ENCODE results near the gene PARVA. TPM values are rescaled to one million over a fixed set of nuclear protein-coding genes. Genes with fewer than 3 reads are reported as not detected.

The PARVA gene
- total and polyA plus RNA-seq, 8 donors, result 70.2 to 108 (median 94.2) TPM

DNA sequence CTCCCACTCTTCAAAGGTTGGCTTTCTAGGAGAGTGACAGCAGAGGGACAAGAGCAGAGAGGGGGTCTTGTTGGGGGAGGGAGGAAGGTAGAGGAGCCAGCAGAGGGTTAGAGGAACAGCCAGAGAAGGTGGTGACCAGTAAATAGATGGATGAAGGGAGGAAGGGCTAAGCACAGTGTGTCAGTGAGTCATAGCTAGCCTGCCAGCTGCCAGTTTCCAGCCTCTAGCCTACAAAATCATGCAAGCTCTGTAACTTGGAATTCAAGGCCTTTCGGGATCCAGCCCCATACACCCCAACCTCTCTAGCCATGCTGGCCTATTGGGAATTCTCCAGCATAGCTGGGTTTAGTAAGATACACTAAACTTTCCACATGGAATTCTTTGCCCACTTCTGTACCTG is 149.4 kb downstream of the PARVA start:
- H3K4me3 ChIP-seq, result no peak overlapping the region
- TF ChIP-seq, protein P1, sequence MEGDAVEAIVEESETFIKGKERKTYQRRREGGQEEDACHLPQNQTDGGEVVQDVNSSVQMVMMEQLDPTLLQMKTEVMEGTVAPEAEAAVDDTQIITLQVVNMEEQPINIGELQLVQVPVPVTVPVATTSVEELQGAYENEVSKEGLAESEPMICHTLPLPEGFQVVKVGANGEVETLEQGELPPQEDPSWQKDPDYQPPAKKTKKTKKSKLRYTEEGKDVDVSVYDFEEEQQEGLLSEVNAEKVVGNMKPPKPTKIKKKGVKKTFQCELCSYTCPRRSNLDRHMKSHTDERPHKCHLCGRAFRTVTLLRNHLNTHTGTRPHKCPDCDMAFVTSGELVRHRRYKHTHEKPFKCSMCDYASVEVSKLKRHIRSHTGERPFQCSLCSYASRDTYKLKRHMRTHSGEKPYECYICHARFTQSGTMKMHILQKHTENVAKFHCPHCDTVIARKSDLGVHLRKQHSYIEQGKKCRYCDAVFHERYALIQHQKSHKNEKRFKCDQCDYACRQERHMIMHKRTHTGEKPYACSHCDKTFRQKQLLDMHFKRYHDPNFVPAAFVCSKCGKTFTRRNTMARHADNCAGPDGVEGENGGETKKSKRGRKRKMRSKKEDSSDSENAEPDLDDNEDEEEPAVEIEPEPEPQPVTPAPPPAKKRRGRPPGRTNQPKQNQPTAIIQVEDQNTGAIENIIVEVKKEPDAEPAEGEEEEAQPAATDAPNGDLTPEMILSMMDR (IDR thresholded peaks at IDR 0.05), result no peak
- no peaks in the 10 kb centered on the region for H3K27me3 ChIP-seq
- no peaks in the 10 kb centered on the region for H3K9me3 ChIP-seq
- intact Hi-C loops (cut with DNase I), result no loop called here
- ATAC-seq, result peak; percentile 45
- H3K36me3 ChIP-seq, result no peaks in the 10 kb centered on the region
- no peak for DNase-seq
- H3K27ac ChIP-seq, result no peak overlapping the region
- H3K4me1 ChIP-seq, result no peaks in the 10 kb centered on the region

DNA sequence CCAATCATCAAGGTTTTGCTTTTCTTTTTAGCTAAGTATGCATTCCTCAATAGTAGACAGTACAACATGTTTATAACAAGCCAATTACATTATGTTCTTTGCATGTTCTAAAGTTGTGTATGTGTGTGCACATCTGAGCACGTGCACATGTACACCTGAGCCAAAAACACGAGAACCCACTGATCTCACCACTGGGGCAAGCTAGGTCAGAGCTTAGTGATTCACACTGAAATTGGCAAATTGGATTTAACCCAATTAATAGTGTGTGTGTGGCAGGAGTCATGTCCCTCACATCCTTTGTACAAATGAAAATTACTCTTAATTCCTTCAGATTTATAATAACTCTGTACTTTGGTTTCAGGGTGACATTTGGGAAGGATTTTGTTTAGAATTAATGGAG is 151.1 kb downstream of the PARVA start:
- no peak for DNase-seq
- H3K27ac ChIP-seq, result no peak overlapping the region
- H3K9me3 ChIP-seq, result no peaks in the 10 kb centered on the region
- no peaks in the 10 kb centered on the region for H3K4me1 ChIP-seq
- H3K36me3 ChIP-seq, result peaks cover 0 to 9% of the 10 kb centered on the region in 2 donors
- H3K4me3 ChIP-seq, result no peak overlapping the region
- H3K27me3 ChIP-seq, result no peaks in the 10 kb centered on the region
- ATAC-seq, result no peak
- intact Hi-C loops (cut with DNase I), result no loop called here
- TF ChIP-seq, protein P1 (IDR thresholded peaks at IDR 0.05), result no peak

DNA sequence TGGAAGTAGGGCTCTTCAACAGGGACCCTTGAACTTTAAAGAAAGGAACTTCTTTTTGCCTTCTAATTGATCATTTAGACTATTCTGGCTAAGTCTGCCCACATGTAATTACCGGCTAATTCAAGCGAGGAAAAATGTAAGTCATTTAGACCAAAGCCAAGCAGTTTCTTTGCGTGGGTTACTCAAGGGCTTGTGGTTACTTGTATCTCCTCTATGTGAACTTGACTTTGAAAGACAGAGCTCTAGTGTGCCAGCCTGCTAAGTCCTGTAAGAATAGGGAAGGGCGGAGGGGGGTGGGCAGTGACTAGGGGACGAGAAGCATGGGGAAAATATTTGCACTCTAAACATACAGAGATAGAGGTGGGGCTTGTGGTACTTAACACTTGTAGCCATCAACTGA is 151.7 kb downstream of the PARVA start:
- no peak overlapping the region for H3K27ac ChIP-seq
- H3K36me3 ChIP-seq, result peaks cover 0 to 9% of the 10 kb centered on the region in 2 donors
- DNase-seq (no peak), ATAC-seq (no peak)
- no peaks in the 10 kb centered on the region for H3K9me3 ChIP-seq
- H3K27me3 ChIP-seq, result no peaks in the 10 kb centered on the region
- TF ChIP-seq, protein P1 (IDR thresholded peaks at IDR 0.05), result no peak
- no peak overlapping the region for H3K4me3 ChIP-seq
- H3K4me1 ChIP-seq, result no peaks in the 10 kb centered on the region
- intact Hi-C loops (cut with DNase I), result no loop called here

DNA sequence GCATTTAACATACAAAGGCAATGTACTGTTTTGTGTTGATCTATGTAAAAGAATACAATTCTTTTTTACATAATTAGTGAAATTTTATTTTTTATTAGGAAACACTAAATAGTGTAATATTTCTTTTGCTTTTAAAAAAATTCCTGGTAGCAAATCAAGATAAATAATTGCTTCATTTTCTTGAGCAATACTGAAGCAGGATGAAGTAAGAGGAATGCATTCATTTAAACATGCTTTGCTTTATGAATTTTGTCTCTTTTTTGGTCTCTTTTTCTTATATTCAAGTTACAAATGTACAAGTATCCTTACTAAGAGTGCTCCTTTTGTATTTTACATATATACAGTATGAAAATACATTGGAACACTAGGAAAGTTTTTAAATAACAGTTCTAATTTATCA is 152.4 kb downstream of the PARVA start:
- Histone ChIP-seq H3K4me3 (no peak overlapping the region), H3K27me3 (no peaks in the 10 kb centered on the region), H3K36me3 (peaks cover 0 to 9% of the 10 kb centered on the region in 2 donors), H3K4me1 (no peaks in the 10 kb centered on the region), H3K27ac (no peak overlapping the region), H3K9me3 (no peaks in the 10 kb centered on the region)
- no peak for ATAC-seq
- intact Hi-C loops (cut with DNase I), result no loop called here
- DNase-seq, result peak in 1 of 4 donors; percentile 24
- TF ChIP-seq, protein P1 (IDR thresholded peaks at IDR 0.05), result no peak

DNA sequence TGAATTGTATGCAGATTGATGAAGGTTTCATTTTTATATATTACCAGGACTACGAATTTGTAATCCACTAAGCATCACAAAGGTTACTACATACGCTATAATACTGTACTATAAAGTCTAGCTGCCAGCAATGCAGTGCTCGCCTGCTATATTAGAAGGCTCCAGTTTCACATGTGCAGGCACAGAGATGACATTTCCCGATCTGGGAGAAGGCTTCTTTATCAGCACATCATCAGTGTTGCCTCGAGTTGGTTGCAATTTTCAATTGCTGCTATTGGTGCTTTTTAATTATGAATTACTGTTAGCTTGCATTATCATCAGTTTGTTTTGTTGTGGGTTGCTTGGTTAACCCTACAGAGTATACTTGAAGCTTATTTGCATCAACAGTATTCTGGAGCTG is 153.6 kb downstream of the PARVA start:
- intact Hi-C loops (cut with DNase I), result no loop called here
- TF ChIP-seq, protein P1 (IDR thresholded peaks at IDR 0.05), result no peak
- Histone ChIP-seq H3K27me3 (no peaks in the 10 kb centered on the region), H3K27ac (no peak overlapping the region), H3K4me3 (no peak overlapping the region), H3K9me3 (no peaks in the 10 kb centered on the region), H3K4me1 (no peaks in the 10 kb centered on the region), H3K36me3 (peaks cover 0 to 9% of the 10 kb centered on the region in 2 donors)
- ATAC-seq (no peak), DNase-seq (no peak)
